HepG2 (cell line): ENCODE measurements around the gene PYGO1. TPM values are rescaled to one million over a fixed set of nuclear protein-coding genes. Genes with fewer than 3 reads are reported as not detected.

Experiments used
- ATAC-seq: fragments of 200-7000 bp; cut with Tn5 transposase; 3 replicates; pipeline ENCODE4 v1.9.1; 2020; ENCODE audit warnings: mild to moderate bottlenecking, moderate library complexity
- BruUV-seq: library from RNA; stranded (reverse); fragments of 400-500 nt; replicated peaks from 2 replicates; lab custom pipeline; 2021; lab: Mats Ljungman, UMichigan
- CTCF ChIA-PET: fragments of 300-600 bp; formaldehyde crosslinking; extraction: SDS; loops from one replicate; lab custom pipeline; 2021; ENCODE audit warnings: low total read pairs, inconsistent platforms, low intra/inter-chr PET ratio; lab: Yijun Ruan, JAX
- POLR2A ChIA-PET: fragments of 350-600 bp; sonication (Branson Sonifier 250); formaldehyde crosslinking; loops from one replicate; lab custom pipeline; 2020; ENCODE audit warnings: antibody characterized with exemption, inconsistent platforms; lab: Yijun Ruan, JAX
- DNase-seq: peaks from one replicate; pipeline ENCODE4 v3.0.0-alpha.2; 2015; ENCODE audit warnings: low spot score
- FAIRE-seq: peaks from 3 replicates; lab custom pipeline; 2011; peaks lifted over from hg19 to GRCh38; lab: Jason Lieb, UNC
- H2AFZ ChIP-seq: one replicate; pipeline ENCODE4 v1.6.1; 2011; ENCODE audit warnings: low read length, inconsistent platforms
- H3K27ac ChIP-seq: fragments of 300-600 bp; 3 replicates; pipeline ENCODE4 v1.8.0; 2011; ENCODE audit warnings: mixed run types, mild to moderate bottlenecking, mixed read lengths, low read length, inconsistent platforms; ENCODE audit not compliant: insufficient read depth; ENCODE audit errors: extremely low read length
- H3K27me3 ChIP-seq, 2 experiments: fragments of 200-600 bp in 1 of 2; 2 replicates in 1 of 2; 3 replicates in 1 of 2; pipeline versions ENCODE4 v1.6.0 to v1.8.0; 2011; ENCODE audit warnings: low read length in 2 of 2, mild to moderate bottlenecking in 2 of 2, moderate library complexity in 2 of 2, inconsistent platforms in 1 of 2; ENCODE audit not compliant: insufficient read depth in 2 of 2, control insufficient read depth in 1 of 2
- H3K36me3 ChIP-seq, 2 experiments: fragments of 200-600 bp in 1 of 2; replicated peaks in 1 of 2; 2 replicates in 1 of 2; 3 replicates in 1 of 2; pipeline versions ENCODE4 v1.5.1 to v1.8.0; 2011; ENCODE audit warnings: low read length in 2 of 2, inconsistent platforms in 1 of 2; ENCODE audit not compliant: insufficient read depth in 2 of 2, control insufficient read depth in 1 of 2
- H3K4me1 ChIP-seq: 2 replicates; pipeline ENCODE4 v1.5.1; 2012; ENCODE audit warnings: low read length, inconsistent platforms; ENCODE audit not compliant: insufficient read depth
- H3K4me2 ChIP-seq: 2 replicates; pipeline ENCODE4 v1.6.0; 2011; ENCODE audit warnings: low read depth, low read length, inconsistent platforms
- H3K4me3 ChIP-seq, 3 experiments: fragments of 200-600 bp in 1 of 3; sonication (generic), shearing (Covaris generic) in 1 of 3; replicated peaks in 1 of 3; 2 replicates each; pipeline ENCODE4 v1.5.1; 2011 to 2016; ENCODE audit warnings: low read length in 3 of 3, inconsistent platforms in 2 of 3, low read depth in 2 of 3, mild to moderate bottlenecking in 2 of 3, control low read depth in 1 of 3, mixed read lengths in 1 of 3; ENCODE audit not compliant: insufficient read depth in 1 of 3
- H3K79me2 ChIP-seq: one replicate; pipeline ENCODE4 v1.6.1; 2011; ENCODE audit warnings: low read length, inconsistent platforms; ENCODE audit not compliant: insufficient read depth
- H3K9ac ChIP-seq: 2 replicates; pipeline ENCODE4 v1.6.0; 2011; ENCODE audit warnings: mild to moderate bottlenecking, low read depth, low read length, inconsistent platforms; ENCODE audit not compliant: insufficient read depth
- H3K9me3 ChIP-seq: 2 replicates; pipeline ENCODE4 v1.5.1; 2012; ENCODE audit warnings: mild to moderate bottlenecking, low read length
- H4K20me1 ChIP-seq: 2 replicates; pipeline ENCODE4 v1.6.0; 2011; ENCODE audit warnings: inconsistent platforms, mild to moderate bottlenecking, low read length, moderate library complexity; ENCODE audit not compliant: insufficient read depth
- KLF13 ChIP-seq: sonication (generic); formaldehyde crosslinking; IDR thresholded peaks from 2 replicates; pipeline ENCODE4 v1.4.0; 2020; ENCODE audit warnings: mild to moderate bottlenecking, missing genetic modification reagents
- MAFF ChIP-seq: IDR thresholded peaks from 2 replicates; pipeline ENCODE4 v1.6.1; 2011; ENCODE audit warnings: low read depth, low read length, improper control_type of control experiment
- MAFK ChIP-seq, 2 experiments: IDR thresholded peaks in 1 of 2; conservative IDR thresholded peaks in 1 of 2; 2 replicates each; pipeline ENCODE4 v1.6.1; 2011; ENCODE audit warnings: improper control_type of control experiment in 2 of 2, low read length in 2 of 2
- MIER2 ChIP-seq: IDR thresholded peaks from 2 replicates; pipeline ENCODE4 v1.6.1; 2016; ENCODE audit warnings: missing biosample characterization, missing genetic modification reagents
- WGBS: methylation state at CpG from one replicate; pipeline ENCODE4 v1.1.6; 2017; ENCODE audit warnings: low lambda C conversion rate; 5-methylcytosine and 5-hydroxymethylcytosine counted together
- in situ Hi-C: cut with HindIII; loops from 2 replicates; pipeline ENCODE4 v1.10.0; 2017; ENCODE audit warnings: low pct_unique_long_range_greater_than_20kb; ENCODE audit not compliant: extremely low pct_ligation_motif_present
- intact Hi-C: fragments of 100-400 bp; cut with micrococcal nuclease; formaldehyde crosslinking; loops from one replicate; pipeline ENCODE4 v1.10.0; 2022; ENCODE audit not compliant: unreplicated experiment
- polyA plus RNA-seq, 8 experiments: library from polyadenylated mRNA; depleted of rRNA in 3 of 8; stranded (reverse) in 7 of 8; unstranded in 1 of 8; fragments of >200 nt; fragmentation: Illumina TruSeq in 4 of 8; extraction: Trizol in 4 of 8; gene quantifications; 2 replicates each; pipeline versions ENCODE4 v1.2.1 to v1.2.3, GENCODE V29; 2011 to 2016; ENCODE audit warnings: low read depth in 4 of 8, missing spikeins in 1 of 8, mixed read lengths in 1 of 8; ENCODE audit not compliant: insufficient read depth in 1 of 8
- total RNA-seq, 5 experiments: library from RNA; depleted of rRNA; stranded (reverse); fragments of >200 nt; fragmentation: Illumina TruSeq; extraction: Trizol; gene quantifications; 2 replicates each; pipeline ENCODE4 v1.2.3, GENCODE V29; 2016; ENCODE audit warnings: low read depth in 1 of 5

The PYGO1 gene
- total and polyA plus RNA-seq, 2 of the 13 experiments (the other 11 are each of a cell fraction or from before 2014, with no cell fraction given), result 1.1 to 1.8 TPM

DNA sequence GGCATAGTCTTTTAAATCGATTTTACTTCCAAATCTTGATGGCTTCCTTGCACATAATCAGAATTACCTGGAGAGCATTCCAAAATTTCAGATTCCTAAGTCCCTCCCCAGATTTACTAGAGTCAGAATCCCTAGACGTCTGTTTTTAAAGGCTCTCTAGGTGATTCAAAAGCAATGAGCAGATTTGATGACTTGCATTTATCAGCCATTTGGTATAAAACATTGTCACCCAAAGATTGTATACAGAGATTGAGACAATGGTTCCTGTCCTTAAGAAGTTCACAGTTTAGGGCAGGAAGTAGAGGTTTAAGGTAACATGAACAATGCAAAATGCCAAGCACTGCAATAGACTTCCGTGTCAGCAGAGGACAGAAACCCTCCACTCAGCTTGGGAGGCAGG lies 2.6 kb upstream of the PYGO1 start:
- H3K27ac ChIP-seq, result no peak overlapping the region
- ATAC-seq, result no peak
- H3K9ac ChIP-seq, result no peak overlapping the region
- DNase-seq, result no peak
- ChIA-PET POLR2A (no interaction called here), CTCF (no interaction called here)
- no peak overlapping the region for H3K4me3 ChIP-seq
- no peak for FAIRE-seq
- intact Hi-C loops, result no loop called here
- no TSS peak for BruUV-seq
- no peaks in the 10 kb centered on the region for H3K36me3 ChIP-seq
- in situ Hi-C loops, result no loop called here
- H3K9me3 ChIP-seq, result no peaks in the 10 kb centered on the region
- peaks cover 6 to 21% of the 10 kb centered on the region in 2 experiments; a peak in 4 of 5 replicates for H3K27me3 ChIP-seq
- TF ChIP-seq MAFK (conservative IDR thresholded peaks at IDR 0.05 in 1 of 2, IDR thresholded peaks at IDR 0.05 in 1 of 2; ENCODE audit: low read length in 2 of 2), result peak; percentile 54 to 60
- no peak for TF ChIP-seq MIER2 (CRISPR knock-in tag)
- TF ChIP-seq MAFF, result peak; percentile 62; the same call in 1 of the 2 replicates
- no peak overlapping the region for H2AFZ ChIP-seq
- WGBS, result 11% methylated on average over 3 of the region's 3 CpGs
- peaks cover 13% of the 10 kb centered on the region for H3K4me1 ChIP-seq
- H3K79me2 ChIP-seq, result no peaks in the 10 kb centered on the region
- no peak overlapping the region for H3K4me2 ChIP-seq
- H4K20me1 ChIP-seq, result no peaks in the 10 kb centered on the region

DNA sequence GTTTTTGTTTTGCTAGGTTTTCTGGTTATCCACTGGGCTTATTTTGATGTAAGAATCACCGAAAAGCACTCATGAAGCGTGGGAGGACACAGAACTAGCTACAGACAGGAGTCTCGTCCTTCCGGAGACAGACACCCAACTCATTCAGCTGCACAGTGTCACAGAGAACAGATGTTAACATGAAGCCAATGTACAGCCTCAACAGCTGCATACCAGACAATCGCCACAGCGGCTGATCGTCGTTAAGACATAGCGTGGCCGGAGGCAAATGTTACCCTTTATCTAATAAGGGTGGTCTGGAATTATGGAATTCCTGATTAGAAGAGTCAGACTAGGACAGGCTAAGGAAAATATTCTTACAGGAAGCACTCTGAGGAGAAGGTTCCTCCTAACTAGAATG lies 1.1 kb upstream of the PYGO1 start:
- Histone ChIP-seq H3K4me2 (no peak overlapping the region), H4K20me1 (no peaks in the 10 kb centered on the region), H3K36me3 (no peaks in the 10 kb centered on the region), H3K27ac (no peak overlapping the region), H3K79me2 (no peaks in the 10 kb centered on the region), H3K9me3 (no peaks in the 10 kb centered on the region), H2AFZ (no peak overlapping the region), H3K9ac (no peak overlapping the region), H3K27me3 (peaks cover 6 to 21% of the 10 kb centered on the region in 2 experiments; a peak in 4 of 5 replicates), H3K4me3 (no peak overlapping the region), H3K4me1 (peaks cover 13% of the 10 kb centered on the region)
- in situ Hi-C loops, result no loop called here
- ATAC-seq, result no peak
- BruUV-seq, result TSS peak; percentile 88
- WGBS, result 94% methylated on average over 10 of the region's 10 CpGs
- ChIA-PET CTCF (no interaction called here), POLR2A (no interaction called here)
- intact Hi-C loops, result no loop called here
- FAIRE-seq, result no peak
- DNase-seq, result no peak
- TF ChIP-seq KLF13, result no peak
